ENCODE results near the gene HNRNPM.

DNA sequence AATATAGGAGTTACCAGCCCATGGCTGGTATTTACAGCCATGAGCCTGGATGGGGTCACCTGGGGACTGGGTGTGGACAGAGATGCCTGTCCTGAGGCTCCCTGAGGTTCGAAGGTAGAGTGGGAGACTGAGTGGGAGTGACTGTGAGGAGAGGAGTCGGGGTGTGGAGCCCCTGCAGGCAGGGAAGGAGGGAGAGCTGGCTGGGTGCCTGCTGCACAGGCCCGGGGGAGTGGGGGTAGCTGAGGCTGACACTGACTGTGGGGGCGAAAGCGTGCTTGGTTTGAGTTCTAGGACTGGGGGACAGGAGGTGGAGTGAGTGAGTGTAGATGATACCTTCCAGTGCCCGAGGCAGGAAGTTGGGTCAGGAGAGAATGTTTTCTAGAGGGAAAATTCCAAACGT is 47.5 kb upstream of the HNRNPM start:
- TF ChIP-seq CTCF (conservative IDR thresholded peaks at IDR 0.05) (no peak), ZFX (IDR thresholded peaks at IDR 0.05) (no peak)

All from C4-2B (cell line).